ENCODE results near the gene TEX29.

The TEX29 gene

DNA sequence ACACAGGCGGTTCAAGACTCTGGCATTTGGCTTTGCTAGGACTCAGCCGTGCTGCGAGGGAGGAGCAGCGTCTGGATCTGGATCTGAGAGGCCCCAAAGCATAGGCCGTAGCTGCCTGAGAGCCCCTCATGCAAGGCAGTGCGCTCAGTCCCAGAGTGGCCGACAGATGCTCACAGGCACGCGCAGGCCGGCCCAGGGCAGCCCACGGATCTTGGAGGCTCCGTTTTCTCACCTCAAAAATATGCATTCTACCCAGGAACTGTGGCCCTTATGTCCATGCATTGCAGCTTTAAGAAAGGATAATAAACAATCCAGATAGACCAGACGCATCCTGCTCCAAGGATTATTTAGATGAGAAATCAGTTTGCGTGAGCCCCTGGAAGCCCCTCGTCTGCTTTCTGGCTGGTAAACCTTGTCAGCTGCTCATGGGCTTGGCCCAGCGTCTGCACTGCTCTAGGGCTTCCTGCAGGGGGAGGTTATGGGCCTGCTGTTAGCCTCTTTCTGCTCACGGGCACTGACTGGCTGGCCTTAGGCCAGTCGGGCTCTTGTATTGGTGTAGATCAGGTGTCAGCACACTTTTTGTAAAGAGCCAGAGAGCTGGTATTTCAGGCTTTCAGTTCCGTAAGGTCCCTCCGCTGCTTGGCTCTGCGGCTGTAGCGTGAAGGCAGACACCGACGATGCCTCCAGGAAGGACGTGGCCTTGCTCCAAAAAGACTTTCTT, 24.2 kb downstream of the TEX29 start:
- peak; percentile 69 for DNase-seq

GRCh38 chr13:111345682-111346081, 25.2 kb downstream of the TEX29 start:
- DNase-seq: no peak

- no peak for DNase-seq
These were observed 25.7 kb downstream of the TEX29 start for GRCh38 chr13:111346101-111346680.

GRCh38 chr13:111347438-111347837, 27.0 kb downstream of the TEX29 start:
- no peak for DNase-seq

DNA sequence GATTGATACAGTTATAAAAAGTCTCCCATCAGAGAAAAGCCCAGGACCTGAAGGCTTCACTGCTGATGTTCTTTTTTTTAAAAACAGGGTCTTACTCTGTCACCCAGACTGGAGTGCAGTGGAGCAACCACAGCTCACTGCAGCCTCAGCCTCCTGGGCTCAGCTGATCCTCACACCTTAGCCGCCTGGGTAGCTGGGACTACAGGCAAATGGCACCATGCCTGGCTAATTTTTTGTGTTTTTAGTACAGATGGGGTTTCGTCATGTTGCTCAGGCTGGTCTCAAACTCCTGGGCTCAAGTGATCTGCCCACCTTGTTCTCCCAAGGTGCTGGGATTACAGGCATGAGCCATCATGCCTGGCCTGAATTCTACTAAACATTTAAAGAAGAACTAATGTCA, 33.1 kb downstream of the TEX29 start:
- DNase-seq: no peak

GRCh38 chr13:111354789-111355188, 34.3 kb downstream of the TEX29 start:
- DNase-seq: no peak

- no peak for DNase-seq
These were observed 36.4 kb downstream of the TEX29 start for GRCh38 chr13:111356795-111357194.

GRCh38 chr13:111359237-111359915, 38.9 kb downstream of the TEX29 start:
- DNase-seq: peak; percentile 54

GRCh38 chr13:111359930-111360329, 39.5 kb downstream of the TEX29 start:
- no peak for DNase-seq

DNA sequence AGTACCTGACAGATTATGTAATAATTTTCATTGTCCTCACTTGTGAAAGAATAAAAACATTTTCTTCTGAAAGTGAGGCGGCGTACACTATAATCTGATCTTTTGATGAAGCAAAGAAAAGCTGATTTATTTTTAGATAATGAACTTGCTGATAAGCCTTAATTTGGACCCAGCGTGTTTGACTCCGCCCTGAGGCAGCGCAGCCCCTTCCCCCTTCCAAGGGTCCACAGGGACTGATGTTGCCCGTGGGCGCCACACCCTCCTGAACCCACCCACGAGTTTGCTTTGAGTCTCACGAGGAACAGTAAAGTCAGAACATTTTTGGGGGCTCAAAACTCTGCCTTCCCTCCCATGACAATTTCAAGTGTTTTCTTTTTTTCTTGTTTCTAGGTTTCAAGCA, 40.0 kb downstream of the TEX29 start:
- DNase-seq: no peak

- DNase-seq: no peak
These were observed 40.8 kb downstream of the TEX29 start for GRCh38 chr13:111361046-111361872.

GRCh38 chr13:111361873-111362648, 41.6 kb downstream of the TEX29 start:
- no peak for DNase-seq

DNA sequence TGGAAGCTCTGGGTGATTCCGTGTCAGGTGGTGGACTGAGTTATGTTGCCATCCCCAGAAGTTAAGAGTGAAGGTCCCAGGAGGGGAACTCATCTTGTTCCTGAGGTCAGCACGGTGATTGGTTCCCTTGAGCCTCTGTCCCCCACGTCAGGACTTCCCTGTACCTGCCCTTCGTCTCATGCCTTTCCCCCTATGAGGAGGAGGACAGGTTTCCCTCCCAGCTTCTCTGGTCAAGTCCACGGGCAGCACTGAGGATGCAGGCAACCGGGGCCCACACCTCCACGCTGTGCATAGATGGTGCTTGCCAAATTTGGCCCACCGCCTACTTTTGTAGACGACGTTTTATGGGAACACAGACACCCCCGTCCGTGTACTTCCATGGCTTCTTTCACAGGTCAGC, 42.7 kb downstream of the TEX29 start:
- DNase-seq: no peak

GRCh38 chr13:111363591-111363990, 43.1 kb downstream of the TEX29 start:
- no peak for DNase-seq

DNA sequence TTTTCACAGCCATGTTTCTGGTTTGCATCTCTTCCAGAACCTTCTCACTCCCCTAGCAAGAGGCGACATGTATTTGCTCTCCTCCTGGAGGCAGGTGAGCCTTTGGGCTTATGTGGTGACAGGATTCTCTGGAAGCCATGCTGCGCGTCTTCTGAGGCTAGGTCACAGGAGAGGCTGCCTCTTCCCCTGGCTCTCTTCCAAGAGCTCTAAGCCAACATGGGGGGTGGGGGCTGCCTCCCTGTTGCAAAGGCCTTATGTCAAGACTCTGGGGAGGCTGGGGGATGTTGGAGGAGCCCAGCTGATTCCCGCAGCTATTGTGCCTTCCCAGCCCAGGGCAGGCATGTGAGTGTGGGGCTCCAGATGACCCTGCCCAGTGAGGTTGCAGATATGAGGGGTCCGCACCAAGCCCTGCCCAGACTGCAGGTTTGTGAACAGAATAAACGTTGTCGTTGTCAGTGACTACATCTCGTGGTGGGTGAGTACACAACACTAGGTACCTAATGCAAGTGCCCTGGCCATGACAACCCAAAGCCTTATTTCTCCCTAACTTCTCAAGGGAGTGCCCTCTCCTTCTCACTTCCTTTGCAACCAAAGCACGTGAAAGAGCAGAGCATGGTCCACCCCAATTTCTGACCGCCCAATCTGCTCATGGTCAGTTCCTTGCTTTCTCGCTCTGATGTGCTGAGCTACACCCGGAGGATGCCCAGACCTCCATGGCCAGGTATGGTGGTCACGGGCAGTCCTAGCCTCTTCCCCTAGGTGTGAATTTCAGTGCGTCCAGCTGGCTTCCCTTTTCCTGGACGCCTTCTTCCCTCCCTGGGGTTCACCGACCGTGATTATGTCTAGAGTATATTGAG, 44.9 kb downstream of the TEX29 start:
- DNase-seq: no peak

- DNase-seq: no peak
These were observed 46.9 kb downstream of the TEX29 start for GRCh38 chr13:111367340-111367739.

GRCh38 chr13:111368091-111368490, 47.6 kb downstream of the TEX29 start:
- no peak for DNase-seq

GRCh38 chr13:111370147-111370546, 49.7 kb downstream of the TEX29 start:
- no peak for DNase-seq

GRCh38 chr13:111370570-111371535, 50.4 kb downstream of the TEX29 start:
- peak; percentile 10 for DNase-seq

GRCh38 chr13:111371720-111372119, 51.3 kb downstream of the TEX29 start:
- no peak for DNase-seq

All from fibroblast of skin of right quadriceps (primary cell).